SU-DHL-6 (cell line): ENCODE measurements around the gene ERBB2.

Source experiments
- H2AFZ ChIP-seq: fragments of 200-600 bp; sonication (generic); 2 replicates; pipeline ENCODE4 v1.6.1; 2014; ENCODE audit warnings: low read depth, mild to moderate bottlenecking, moderate library complexity, mixed read lengths, antibody characterized with exemption, low read length; ENCODE audit not compliant: severe bottlenecking
- H3F3A ChIP-seq: fragments of 200-600 bp; shearing (Covaris generic); 2 replicates; pipeline ENCODE4 v1.6.0; 2016; ENCODE audit warnings: antibody characterized with exemption, mild to moderate bottlenecking; ENCODE audit not compliant: insufficient read depth
- H3K27ac ChIP-seq: fragments of 200-600 bp; sonication (generic); 2 replicates; pipeline ENCODE4 v1.5.1; 2016; ENCODE audit warnings: low read depth, mild to moderate bottlenecking, low read length, moderate library complexity, mixed read lengths
- H3K27me3 ChIP-seq: fragments of 200-600 bp; sonication (generic), shearing (Covaris generic); 2 replicates; pipeline ENCODE4 v1.6.0; 2014; ENCODE audit warnings: mild to moderate bottlenecking, low read length
- H3K36me3 ChIP-seq: fragments of 200-600 bp; sonication (generic); 2 replicates; pipeline ENCODE4 v1.6.1; 2014; ENCODE audit warnings: mild to moderate bottlenecking, low read length, mixed read lengths
- H3K4me2 ChIP-seq: fragments of 300-600, 200-600 bp; shearing (Covaris generic), sonication (generic); 2 replicates; pipeline ENCODE4 v1.6.0; 2014; ENCODE audit warnings: low read length, low read depth, mild to moderate bottlenecking; ENCODE audit not compliant: poor library complexity, severe bottlenecking
- H3K4me3 ChIP-seq: fragments of 200-600 bp; sonication (generic); 2 replicates; pipeline ENCODE4 v1.5.1; 2014; ENCODE audit warnings: antibody characterized with exemption, low read length, mild to moderate bottlenecking, mixed read lengths; ENCODE audit not compliant: insufficient read depth, poor library complexity, severe bottlenecking
- H3K79me2 ChIP-seq: fragments of 200-600 bp; sonication (generic); 2 replicates; pipeline ENCODE4 v1.6.1; 2014; ENCODE audit warnings: mild to moderate bottlenecking, low read length, moderate library complexity; ENCODE audit not compliant: insufficient read depth
- H3K9ac ChIP-seq: fragments of 200-600 bp; sonication (generic); 2 replicates; pipeline ENCODE4 v1.7.0; 2014; ENCODE audit warnings: mild to moderate bottlenecking, low read length
- H3K9me2 ChIP-seq: fragments of 200-600 bp; sonication (generic); replicated peaks from 2 replicates; pipeline ENCODE4 v1.6.1; 2014; ENCODE audit warnings: low read length; ENCODE audit not compliant: insufficient read depth
- H3K9me3 ChIP-seq: fragments of 200-600 bp; sonication (generic); 2 replicates; pipeline ENCODE4 v1.6.1; 2014; ENCODE audit warnings: low read length, mixed read lengths; ENCODE audit not compliant: insufficient read depth
- H4K20me1 ChIP-seq: fragments of 200-600 bp; sonication (generic); 2 replicates; pipeline ENCODE4 v1.6.1; 2014; ENCODE audit warnings: low read depth, mild to moderate bottlenecking, antibody characterized with exemption, low read length, moderate library complexity, mixed read lengths
- EZH2phosphoT487 ChIP-seq: fragments of 200-600 bp; sonication (generic), shearing (Covaris generic); conservative IDR thresholded peaks from 2 replicates; pipeline ENCODE4 v1.6.1; 2018; ENCODE audit warnings: mild to moderate bottlenecking, antibody characterized with exemption, low read length, moderate library complexity, mixed read lengths
- TF ChIP-seq, protein P1 (sequence below): fragments of 200-600 bp; sonication (generic); IDR thresholded peaks from one replicate; pipeline ENCODE4 v1.5.1; 2017; ENCODE audit warnings: antibody characterized with exemption, mild to moderate bottlenecking, low read length, moderate library complexity; ENCODE audit not compliant: insufficient read depth, poor library complexity, severe bottlenecking

Gene ERBB2

DNA sequence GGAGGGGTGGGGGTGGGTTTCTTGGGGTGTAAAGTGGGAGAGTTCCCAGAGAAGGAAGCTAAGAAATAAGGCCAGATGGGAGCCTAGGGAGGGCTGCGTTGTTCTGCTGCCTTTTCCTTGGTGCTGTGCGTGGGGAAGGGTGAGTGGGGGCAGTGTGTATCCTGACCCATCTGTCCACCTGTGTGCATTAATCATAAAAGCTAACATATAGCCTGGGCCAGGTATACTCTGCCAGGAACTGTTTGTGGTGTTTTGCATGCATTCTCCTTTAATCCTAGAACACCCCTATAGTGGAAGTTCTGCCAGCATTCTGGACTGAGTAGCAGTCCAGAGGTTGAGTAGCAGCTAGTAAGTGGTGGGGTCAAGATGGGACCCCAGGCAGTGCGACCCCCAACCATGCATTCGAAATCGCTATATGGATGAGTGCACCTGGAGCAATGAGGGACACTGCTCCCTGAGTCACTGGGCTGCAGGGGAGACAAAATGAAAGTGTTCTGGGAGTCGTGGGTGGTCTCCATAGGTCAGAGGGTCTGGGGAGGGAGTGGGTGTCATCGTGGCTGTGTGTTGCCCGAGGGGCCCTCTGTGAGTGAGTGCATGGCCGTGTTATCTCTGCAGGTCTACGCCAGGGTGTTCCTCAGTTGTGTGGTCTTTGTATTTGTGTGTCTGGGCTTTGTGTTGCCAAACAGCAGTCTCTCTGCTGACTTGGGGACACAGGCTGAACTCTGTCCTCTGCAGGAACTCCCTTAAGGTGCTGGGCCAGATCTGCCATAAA lies 1.3 kb downstream of the ERBB2 start:
- Histone ChIP-seq H3K4me3 (no peak overlapping the region), H3K9me2 (no peaks in the 10 kb centered on the region), H3K27me3 (no peaks in the 10 kb centered on the region), H3K9me3 (no peaks in the 10 kb centered on the region), H3K27ac (no peak overlapping the region), H3F3A (no peaks in the 10 kb centered on the region), H3K36me3 (no peaks in the 10 kb centered on the region), H4K20me1 (no peaks in the 10 kb centered on the region), H2AFZ (no peak overlapping the region), H3K4me2 (no peak overlapping the region), H3K9ac (no peak overlapping the region), H3K79me2 (no peaks in the 10 kb centered on the region)
- TF ChIP-seq, protein P1, sequence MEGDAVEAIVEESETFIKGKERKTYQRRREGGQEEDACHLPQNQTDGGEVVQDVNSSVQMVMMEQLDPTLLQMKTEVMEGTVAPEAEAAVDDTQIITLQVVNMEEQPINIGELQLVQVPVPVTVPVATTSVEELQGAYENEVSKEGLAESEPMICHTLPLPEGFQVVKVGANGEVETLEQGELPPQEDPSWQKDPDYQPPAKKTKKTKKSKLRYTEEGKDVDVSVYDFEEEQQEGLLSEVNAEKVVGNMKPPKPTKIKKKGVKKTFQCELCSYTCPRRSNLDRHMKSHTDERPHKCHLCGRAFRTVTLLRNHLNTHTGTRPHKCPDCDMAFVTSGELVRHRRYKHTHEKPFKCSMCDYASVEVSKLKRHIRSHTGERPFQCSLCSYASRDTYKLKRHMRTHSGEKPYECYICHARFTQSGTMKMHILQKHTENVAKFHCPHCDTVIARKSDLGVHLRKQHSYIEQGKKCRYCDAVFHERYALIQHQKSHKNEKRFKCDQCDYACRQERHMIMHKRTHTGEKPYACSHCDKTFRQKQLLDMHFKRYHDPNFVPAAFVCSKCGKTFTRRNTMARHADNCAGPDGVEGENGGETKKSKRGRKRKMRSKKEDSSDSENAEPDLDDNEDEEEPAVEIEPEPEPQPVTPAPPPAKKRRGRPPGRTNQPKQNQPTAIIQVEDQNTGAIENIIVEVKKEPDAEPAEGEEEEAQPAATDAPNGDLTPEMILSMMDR, result no peak
- TF ChIP-seq EZH2phosphoT487, result no peak

DNA sequence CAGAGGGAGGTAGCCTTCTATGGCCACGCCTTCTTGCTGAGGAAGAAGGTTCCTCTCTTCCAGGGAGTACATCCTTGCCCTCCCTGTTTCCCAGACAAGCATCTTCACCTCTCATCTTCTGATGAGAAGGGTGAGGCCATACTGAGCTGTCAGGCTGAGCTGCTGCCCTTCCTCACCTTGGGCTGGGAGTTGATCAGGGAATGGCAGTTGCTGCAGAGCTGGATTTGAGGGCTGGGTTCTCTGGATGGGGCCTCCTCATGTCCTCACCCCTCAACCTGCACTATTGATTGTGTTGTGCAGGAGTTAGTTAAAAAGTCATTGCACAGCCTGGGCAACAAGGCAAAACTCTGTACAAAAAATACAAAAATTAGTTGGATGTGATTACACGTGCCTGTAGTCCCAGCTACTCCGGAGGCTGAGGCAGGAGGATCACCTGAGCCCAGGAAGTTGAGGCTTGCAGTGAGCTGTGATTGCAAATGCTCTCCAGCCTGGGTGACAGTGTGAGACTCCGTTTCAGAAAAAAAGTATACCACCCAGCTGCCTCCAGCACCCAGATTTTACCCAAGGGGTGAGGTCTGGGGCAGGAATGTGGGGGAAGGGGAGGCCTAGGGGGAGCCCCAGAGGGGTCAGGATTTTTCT lies 2.0 kb downstream of the ERBB2 start:
- Histone ChIP-seq H4K20me1 (no peaks in the 10 kb centered on the region), H3K79me2 (no peaks in the 10 kb centered on the region), H3K9ac (no peak overlapping the region), H3K27me3 (no peaks in the 10 kb centered on the region), H3F3A (no peaks in the 10 kb centered on the region), H3K9me2 (no peaks in the 10 kb centered on the region), H3K4me3 (no peak overlapping the region), H3K36me3 (no peaks in the 10 kb centered on the region), H3K4me2 (no peak overlapping the region), H3K9me3 (no peaks in the 10 kb centered on the region), H3K27ac (no peak overlapping the region), H2AFZ (no peak overlapping the region)
- TF ChIP-seq, protein P1, result no peak
- TF ChIP-seq EZH2phosphoT487, result no peak

DNA sequence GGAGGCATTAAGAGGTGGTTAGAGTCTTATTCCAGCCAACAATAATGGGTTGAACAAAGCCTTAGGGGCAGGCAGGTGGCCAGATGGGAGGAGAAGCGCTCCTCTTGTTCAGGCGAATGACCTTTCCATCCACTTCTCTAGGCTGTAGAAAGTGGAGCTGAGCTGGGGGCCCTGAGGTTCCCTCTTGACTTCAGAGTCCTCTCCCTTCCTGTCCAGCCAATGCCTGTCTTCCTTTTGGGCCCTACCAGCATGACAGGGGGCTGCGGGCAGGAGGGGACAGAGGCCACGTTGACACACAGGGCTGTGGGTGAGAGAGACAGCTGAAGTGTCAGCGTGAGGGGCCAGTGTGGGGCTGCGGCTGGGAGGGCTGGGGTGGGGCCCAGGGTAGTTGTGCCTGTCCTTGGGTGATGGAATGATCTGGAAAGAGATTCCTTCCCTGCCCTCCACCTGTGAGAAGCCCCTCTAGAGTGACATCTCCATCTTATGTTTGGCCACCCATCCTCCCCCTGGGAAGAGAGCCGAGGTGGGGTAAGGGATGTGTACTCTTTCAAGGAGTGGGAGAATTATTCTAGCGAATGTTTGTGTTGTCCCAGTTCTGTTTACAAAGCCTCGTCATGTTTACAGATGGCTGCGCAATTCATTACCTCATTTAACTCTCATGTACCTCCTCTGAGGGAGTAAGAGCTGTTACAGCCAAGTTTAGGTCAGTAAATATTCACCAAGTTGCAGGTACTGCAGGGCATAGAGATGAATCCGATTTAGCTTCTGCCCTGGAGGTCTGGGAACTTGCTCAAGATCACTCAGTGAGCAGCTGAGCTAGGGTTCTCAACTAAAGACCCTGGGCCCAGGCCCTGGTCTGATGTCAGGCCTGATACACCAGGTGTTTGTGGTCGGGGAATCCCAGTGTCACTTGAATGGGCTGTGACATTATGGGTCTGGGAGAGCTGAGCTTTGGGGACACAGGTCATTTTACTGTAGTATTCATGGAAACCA lies 3.3 kb downstream of the ERBB2 start:
- H3K9me3 ChIP-seq, result no peaks in the 10 kb centered on the region
- no peaks in the 10 kb centered on the region for H3K27me3 ChIP-seq
- no peak overlapping the region for H3K9ac ChIP-seq
- H3K9me2 ChIP-seq, result no peaks in the 10 kb centered on the region
- no peaks in the 10 kb centered on the region for H3F3A ChIP-seq
- no peak overlapping the region for H3K4me3 ChIP-seq
- TF ChIP-seq EZH2phosphoT487, result no peak
- TF ChIP-seq, protein P1, result no peak
- H3K27ac ChIP-seq, result no peak overlapping the region
- H2AFZ ChIP-seq, result no peak overlapping the region
- no peaks in the 10 kb centered on the region for H3K79me2 ChIP-seq
- H3K36me3 ChIP-seq, result no peaks in the 10 kb centered on the region
- H3K4me2 ChIP-seq, result no peak overlapping the region
- H4K20me1 ChIP-seq, result no peaks in the 10 kb centered on the region
